Cerebellar cortex (tissue), 1 donor: ENCODE measurements around the gene TCHHL1.
A peak's percentile ranks its signal among the peaks of the same experiment; 100 is the strongest.

Source experiments
- DNase-seq: peaks from one replicate; pipeline ENCODE4 v3.0.0-alpha.2; 2015; ENCODE audit warnings: low spot score

Gene TCHHL1

GRCh38 chr1:152038871-152039270 lies 50.0 kb downstream of the TCHHL1 start:
- no peak for DNase-seq

DNA sequence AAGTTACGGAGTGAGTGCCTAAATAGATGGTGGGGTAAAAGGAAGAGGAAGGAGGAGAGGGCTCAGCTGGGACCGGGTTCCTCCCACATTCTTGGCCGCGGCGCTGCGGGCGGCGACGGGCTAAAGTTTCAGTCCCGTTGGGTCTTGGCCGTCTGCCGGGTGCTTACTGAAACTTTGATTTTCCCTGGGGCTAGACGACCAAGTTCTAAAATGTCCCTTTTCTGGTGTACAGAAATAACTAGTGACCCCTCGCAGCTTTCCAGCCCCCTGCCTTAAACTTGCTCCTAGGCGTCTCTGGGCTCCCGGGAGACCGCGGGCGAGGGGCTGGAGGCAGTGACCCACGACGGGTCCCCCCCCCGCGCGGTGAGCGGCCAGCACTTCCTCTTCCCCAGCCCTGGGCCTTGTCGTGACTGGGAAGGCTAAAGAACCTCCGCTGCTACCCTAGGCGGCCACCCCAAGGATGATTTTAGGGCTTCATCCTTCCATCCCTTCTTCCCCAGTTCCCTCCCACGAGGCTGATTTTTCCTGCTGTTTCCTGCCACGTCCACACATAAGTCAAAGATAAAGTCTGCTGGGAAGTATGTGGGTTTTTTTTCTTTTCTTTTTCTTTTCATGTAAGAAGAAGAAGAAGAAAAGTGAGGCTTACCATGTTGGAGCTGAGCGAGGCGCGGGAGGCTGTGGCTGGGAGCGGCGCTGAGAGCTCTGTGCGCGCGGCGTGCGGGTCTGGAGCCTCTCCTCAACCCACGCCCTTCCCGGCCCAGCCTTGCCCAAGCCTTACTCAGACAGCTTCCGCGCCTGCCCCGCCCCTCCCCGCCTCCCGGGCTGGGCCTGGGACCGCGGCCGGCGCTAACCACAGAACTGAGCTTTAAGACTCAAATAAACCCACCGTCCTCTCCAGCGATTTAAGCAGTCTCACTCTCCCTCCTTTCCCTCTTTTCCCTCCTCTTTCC lies 52.3 kb downstream of the TCHHL1 start, which contains the start of gene S100A11:
TSS of gene S100A11 (minus strand) at position 738 of the 950 bp plus-strand sequence. CDS start at position 649, 89 bp downstream.
- DNase-seq = no peak

- no peak for DNase-seq
Measured at GRCh38 chr1:152035539-152036266, 53.2 kb downstream of the TCHHL1 start.

- peak; percentile 37 for DNase-seq
Measured at GRCh38 chr1:152034654-152035538, 54.0 kb downstream of the TCHHL1 start.

DNA sequence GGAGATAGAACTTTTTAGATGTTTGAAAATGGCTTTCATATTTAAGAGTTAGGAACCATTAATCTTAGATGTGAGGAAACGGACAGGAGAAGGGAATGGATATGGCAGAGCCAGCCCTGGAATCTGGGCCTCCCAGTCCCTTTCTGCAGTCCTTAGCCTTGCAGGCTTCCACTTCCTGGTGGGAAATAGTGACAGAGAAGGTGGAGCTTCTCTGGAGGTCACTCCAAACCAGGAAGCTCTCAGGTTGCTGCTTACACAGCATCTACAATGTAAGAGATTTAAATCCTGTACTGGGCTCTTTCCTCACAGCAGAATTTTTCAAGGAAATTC lies 54.6 kb downstream of the TCHHL1 start:
- no peak for DNase-seq
